Measurements from ENCODE around the gene CACNA2D2. TPM values are rescaled to one million over a fixed set of nuclear protein-coding genes. Genes with fewer than 3 reads are reported as not detected.

CACNA2D2 gene
- total RNA-seq, 1 donor from 2014 or later = 0.52 TPM

- intact Hi-C loops (cut with micrococcal nuclease) = no loop called here
- H3K4me1 Mint-ChIP-seq (ENCODE audit: low read depth) = no peaks in the 10 kb centered on the region
- peaks cover 3% of the 10 kb centered on the region for H3K27me3 Mint-ChIP-seq (ENCODE audit: insufficient read depth)
- no peaks in the 10 kb centered on the region for H3K9me3 Mint-ChIP-seq
- no peak for DNase-seq (ENCODE audit: low spot score)
- no peak overlapping the region for H3K4me3 Mint-ChIP-seq
- H3K27ac Mint-ChIP-seq = no peak overlapping the region
- no peaks in the 10 kb centered on the region for H3K36me3 Mint-ChIP-seq (ENCODE audit: low read depth)
Measured at GRCh38 chr3:50441424-50442217, 61.8 kb downstream of the CACNA2D2 start.

- H3K36me3 Mint-ChIP-seq (ENCODE audit: low read depth) = no peaks in the 10 kb centered on the region
- DNase-seq (ENCODE audit: low spot score) = peak; percentile 67
- intact Hi-C loops (cut with micrococcal nuclease) = loop anchor here (1.0 to 5.0 kb wide), 6 partner anchors 15 to 936 kb away; no protein-coding TSS in a partner anchor
- peaks cover 5% of the 10 kb centered on the region for H3K4me1 Mint-ChIP-seq (ENCODE audit: low read depth)
- H3K27me3 Mint-ChIP-seq (ENCODE audit: insufficient read depth) = peaks cover 2% of the 10 kb centered on the region
- no peak overlapping the region for H3K4me3 Mint-ChIP-seq
- no peaks in the 10 kb centered on the region for H3K9me3 Mint-ChIP-seq
- H3K27ac Mint-ChIP-seq = no peak overlapping the region
Measured at GRCh38 chr3:50436114-50436674, 67.2 kb downstream of the CACNA2D2 start.

- DNase-seq (ENCODE audit: low spot score) = no peak
- Mint-ChIP-seq H3K4me3 (no peak overlapping the region), H3K27ac (no peak overlapping the region), H3K36me3 (ENCODE audit: low read depth) (no peaks in the 10 kb centered on the region), H3K27me3 (ENCODE audit: insufficient read depth) (peaks cover 2% of the 10 kb centered on the region), H3K4me1 (ENCODE audit: low read depth) (peaks cover 5% of the 10 kb centered on the region), H3K9me3 (no peaks in the 10 kb centered on the region)
- intact Hi-C loops (cut with micrococcal nuclease) = loop anchor here (1.0 to 5.0 kb wide), 6 partner anchors 15 to 937 kb away; no protein-coding TSS in a partner anchor
Measured at GRCh38 chr3:50435371-50436113, 67.9 kb downstream of the CACNA2D2 start.

GRCh38 chr3:50433954-50434353, 69.5 kb downstream of the CACNA2D2 start:
- H3K27me3 Mint-ChIP-seq (ENCODE audit: insufficient read depth) = peaks cover 2% of the 10 kb centered on the region
- intact Hi-C loops (cut with micrococcal nuclease) = no loop called here
- H3K4me1 Mint-ChIP-seq (ENCODE audit: low read depth) = peaks cover 5% of the 10 kb centered on the region
- no peaks in the 10 kb centered on the region for H3K9me3 Mint-ChIP-seq
- DNase-seq (ENCODE audit: low spot score) = no peak
- H3K27ac Mint-ChIP-seq = no peak overlapping the region
- H3K4me3 Mint-ChIP-seq = no peak overlapping the region
- H3K36me3 Mint-ChIP-seq (ENCODE audit: low read depth) = no peaks in the 10 kb centered on the region

GRCh38 chr3:50430950-50431435, 72.4 kb downstream of the CACNA2D2 start:
- Mint-ChIP-seq H3K4me3 (no peak overlapping the region), H3K4me1 (ENCODE audit: low read depth) (peaks cover 3% of the 10 kb centered on the region), H3K27ac (no peak overlapping the region), H3K36me3 (ENCODE audit: low read depth) (no peaks in the 10 kb centered on the region), H3K9me3 (no peaks in the 10 kb centered on the region), H3K27me3 (ENCODE audit: insufficient read depth) (peaks cover 2% of the 10 kb centered on the region)
- no peak for DNase-seq (ENCODE audit: low spot score)
- intact Hi-C loops (cut with micrococcal nuclease) = no loop called here

- no peak for DNase-seq (ENCODE audit: low spot score)
- no peak overlapping the region for H3K27ac Mint-ChIP-seq
- H3K27me3 Mint-ChIP-seq (ENCODE audit: insufficient read depth) = peaks cover 4% of the 10 kb centered on the region
- H3K4me3 Mint-ChIP-seq = no peak overlapping the region
- intact Hi-C loops (cut with micrococcal nuclease) = no loop called here
- H3K9me3 Mint-ChIP-seq = no peaks in the 10 kb centered on the region
- no peaks in the 10 kb centered on the region for H3K36me3 Mint-ChIP-seq (ENCODE audit: low read depth)
- H3K4me1 Mint-ChIP-seq (ENCODE audit: low read depth) = no peaks in the 10 kb centered on the region
Measured at GRCh38 chr3:50430191-50430590, 73.2 kb downstream of the CACNA2D2 start.

- peaks cover 2% of the 10 kb centered on the region for H3K27me3 Mint-ChIP-seq (ENCODE audit: insufficient read depth)
- H3K36me3 Mint-ChIP-seq (ENCODE audit: low read depth) = no peaks in the 10 kb centered on the region
- H3K4me1 Mint-ChIP-seq (ENCODE audit: low read depth) = no peaks in the 10 kb centered on the region
- no peaks in the 10 kb centered on the region for H3K9me3 Mint-ChIP-seq
- DNase-seq (ENCODE audit: low spot score) = no peak
- intact Hi-C loops (cut with micrococcal nuclease) = no loop called here
- no peak overlapping the region for H3K27ac Mint-ChIP-seq
- no peak overlapping the region for H3K4me3 Mint-ChIP-seq
Measured at GRCh38 chr3:50428007-50428633, 75.3 kb downstream of the CACNA2D2 start.

- intact Hi-C loops (cut with micrococcal nuclease) = no loop called here
- Mint-ChIP-seq H3K27me3 (ENCODE audit: insufficient read depth) (peaks cover 2% of the 10 kb centered on the region), H3K4me3 (no peak overlapping the region), H3K4me1 (ENCODE audit: low read depth) (no peaks in the 10 kb centered on the region), H3K27ac (no peak overlapping the region), H3K36me3 (ENCODE audit: low read depth) (no peaks in the 10 kb centered on the region), H3K9me3 (no peaks in the 10 kb centered on the region)
- DNase-seq (ENCODE audit: low spot score) = no peak
Measured at GRCh38 chr3:50427217-50427616, 76.2 kb downstream of the CACNA2D2 start.

GRCh38 chr3:50425911-50426310, 77.5 kb downstream of the CACNA2D2 start:
- intact Hi-C loops (cut with micrococcal nuclease) = no loop called here
- DNase-seq (ENCODE audit: low spot score) = no peak
- H3K9me3 Mint-ChIP-seq = no peaks in the 10 kb centered on the region
- H3K27ac Mint-ChIP-seq = no peak overlapping the region
- no peaks in the 10 kb centered on the region for H3K36me3 Mint-ChIP-seq (ENCODE audit: low read depth)
- H3K4me3 Mint-ChIP-seq = no peak overlapping the region
- peaks cover 2% of the 10 kb centered on the region for H3K27me3 Mint-ChIP-seq (ENCODE audit: insufficient read depth)
- no peaks in the 10 kb centered on the region for H3K4me1 Mint-ChIP-seq (ENCODE audit: low read depth)

- Mint-ChIP-seq H3K27me3 (ENCODE audit: insufficient read depth) (peaks cover 2% of the 10 kb centered on the region), H3K4me1 (ENCODE audit: low read depth) (no peaks in the 10 kb centered on the region)
Measured at GRCh38 chr3:50423543-50423942, 79.9 kb downstream of the CACNA2D2 start.

GRCh38 chr3:50422153-50422552, 81.3 kb downstream of the CACNA2D2 start:
- intact Hi-C loops (cut with micrococcal nuclease) = no loop called here
- Mint-ChIP-seq H3K4me3 (no peak overlapping the region), H3K36me3 (ENCODE audit: low read depth) (no peaks in the 10 kb centered on the region), H3K27ac (no peak overlapping the region), H3K4me1 (ENCODE audit: low read depth) (no peaks in the 10 kb centered on the region), H3K9me3 (no peaks in the 10 kb centered on the region), H3K27me3 (ENCODE audit: insufficient read depth) (peaks cover 2% of the 10 kb centered on the region)
- no peak for DNase-seq (ENCODE audit: low spot score)

More at GRCh38 chr3:50423543-50423942, 79.9 kb downstream of the CACNA2D2 start:
- no peak for DNase-seq (ENCODE audit: low spot score)
- Mint-ChIP-seq H3K9me3 (no peaks in the 10 kb centered on the region), H3K36me3 (ENCODE audit: low read depth) (no peaks in the 10 kb centered on the region), H3K27ac (no peak overlapping the region), H3K4me3 (no peak overlapping the region)
- intact Hi-C loops (cut with micrococcal nuclease) = no loop called here

GRCh38 chr3:50419595-50420370, 83.7 kb downstream of the CACNA2D2 start:
- H3K27me3 Mint-ChIP-seq (ENCODE audit: insufficient read depth) = no peaks in the 10 kb centered on the region
- no peak overlapping the region for H3K27ac Mint-ChIP-seq

More at GRCh38 chr3:50419595-50420370, 83.7 kb downstream of the CACNA2D2 start:
- no peaks in the 10 kb centered on the region for H3K4me1 Mint-ChIP-seq (ENCODE audit: low read depth)
- no peaks in the 10 kb centered on the region for H3K36me3 Mint-ChIP-seq (ENCODE audit: low read depth)
- H3K4me3 Mint-ChIP-seq = no peak overlapping the region
- H3K9me3 Mint-ChIP-seq = no peaks in the 10 kb centered on the region
- DNase-seq (ENCODE audit: low spot score) = no peak
- intact Hi-C loops (cut with micrococcal nuclease) = no loop called here

All from activated T-helper 1 cell treated with anti-CD3 and anti-CD28 coated beads, Interleukin-12 subunit alpha, Interleukin-12 subunit beta, Interleukin-2, Interleukin-4 antibody, amounts not matched to agents 30 ng/mL and 10 ng/mL and 1 ng/mL, durations not matched to agents 14 hours and 24 hours and 36 hours (primary cell).